DMS53 treated with DMSO at 0.1 percent for 48 hours (cell line): ENCODE measurements around the gene MYH6.

Source experiments
- DNase-seq: peaks from one replicate; lab custom pipeline; 2025; ENCODE audit not compliant: unreplicated experiment; lab: John Stamatoyannopoulos, UW

MYH6 gene

GRCh38 chr14:23360496-23360895 is 47.6 kb downstream of the MYH6 start:
- no peak for DNase-seq

- no peak for DNase-seq
These were observed 48.2 kb downstream of the MYH6 start for GRCh38 chr14:23359722-23360447.

GRCh38 chr14:23359167-23359626 is 48.9 kb downstream of the MYH6 start:
- no peak for DNase-seq

GRCh38 chr14:23358553-23359166 is 49.4 kb downstream of the MYH6 start:
- no peak for DNase-seq

GRCh38 chr14:23358042-23358441 is 50.0 kb downstream of the MYH6 start:
- DNase-seq = no peak

GRCh38 chr14:23357261-23357660 is 50.8 kb downstream of the MYH6 start:
- no peak for DNase-seq

- DNase-seq = no peak
These were observed 51.4 kb downstream of the MYH6 start for GRCh38 chr14:23356662-23357061.

- no peak for DNase-seq
These were observed 52.1 kb downstream of the MYH6 start for GRCh38 chr14:23355871-23356435.

- no peak for DNase-seq
These were observed 53.1 kb downstream of the MYH6 start for GRCh38 chr14:23354990-23355389.

GRCh38 chr14:23353433-23353780 is 54.7 kb downstream of the MYH6 start:
- no peak for DNase-seq

GRCh38 chr14:23352506-23353432 is 55.3 kb downstream of the MYH6 start, which contains the start of gene SLC22A17:
Gene SLC22A17, minus strand, starts transcription at chr14:23352887.
- peak; percentile 46 for DNase-seq

GRCh38 chr14:23351681-23352505 is 56.2 kb downstream of the MYH6 start:
- DNase-seq = no peak

- DNase-seq = no peak
These were observed 58.8 kb downstream of the MYH6 start for GRCh38 chr14:23349156-23349845.

GRCh38 chr14:23348297-23348655 is 59.8 kb downstream of the MYH6 start:
- no peak for DNase-seq

GRCh38 chr14:23347406-23348296 is 60.4 kb downstream of the MYH6 start:
- DNase-seq = no peak

- DNase-seq = no peak
These were observed 61.2 kb downstream of the MYH6 start for GRCh38 chr14:23346693-23347405.

- no peak for DNase-seq
These were observed 61.9 kb downstream of the MYH6 start for GRCh38 chr14:23345987-23346692.

GRCh38 chr14:23344481-23344880 is 63.6 kb downstream of the MYH6 start:
- DNase-seq = no peak
